Kidney epithelial cell (primary cell): ENCODE measurements around the gene DPH2. TPM values are rescaled to one million over a fixed set of nuclear protein-coding genes. Genes with fewer than 3 reads are reported as not detected.
A peak's percentile ranks its signal among the peaks of the same experiment; 100 is the strongest.

Experiments
- DNase-seq: peaks from one replicate; pipeline ENCODE4 v3.0.0-alpha.2; 2010; ENCODE audit warnings: low read depth
- H3K27me3 ChIP-seq: 2 replicates; pipeline ENCODE4 v1.6.0; 2011; ENCODE audit warnings: low read length; ENCODE audit not compliant: control insufficient read depth, insufficient read depth
- H3K36me3 ChIP-seq: 2 replicates; pipeline ENCODE4 v1.5.1; 2011; ENCODE audit warnings: low read length; ENCODE audit not compliant: control insufficient read depth, insufficient read depth
- H3K4me3 ChIP-seq: 2 replicates; pipeline ENCODE4 v1.5.1; 2011; ENCODE audit warnings: low read depth, mild to moderate bottlenecking, control low read depth, low read length
- CTCF ChIP-seq: IDR thresholded peaks from 2 replicates; pipeline ENCODE4 v1.5.1; 2011; ENCODE audit warnings: mild to moderate bottlenecking, moderate library complexity, low read length, control low read depth, inconsistent platforms; ENCODE audit not compliant: insufficient read depth, poor library complexity, severe bottlenecking
- total RNA-seq: library from RNA; depleted of rRNA; stranded (reverse); fragments of >200 nt; gene quantifications from 2 replicates; pipeline ENCODE4 v1.2.3, GENCODE V29; 2015

Gene DPH2
- total RNA-seq, 1 donor from 2014 or later = 45.8 TPM

GRCh38 chr1:43978551-43979260 lies 8.9 kb downstream of the DPH2 start, which contains the start of gene B4GALT2:
B4GALT2 (plus strand) TSS chr1:43979210; CDS start chr1:43981161, 1,951 bp downstream.
- DNase-seq = no peak
- no peak for TF ChIP-seq CTCF
- H3K27me3 ChIP-seq = no peaks in the 10 kb centered on the region
- peaks cover 4% of the 10 kb centered on the region for H3K36me3 ChIP-seq
- peak within 1 kb of the TSS; percentile 57 for H3K4me3 ChIP-seq

GRCh38 chr1:43979261-43979527 lies 9.4 kb downstream of the DPH2 start:
- no peaks in the 10 kb centered on the region for H3K27me3 ChIP-seq
- H3K4me3 ChIP-seq = peak overlapping the region; percentile 57
- DNase-seq = no peak
- peaks cover 4% of the 10 kb centered on the region for H3K36me3 ChIP-seq
- no peak for TF ChIP-seq CTCF

- TF ChIP-seq CTCF = no peak
- no peak for DNase-seq
Observed at GRCh38 chr1:43979528-43980254, 9.9 kb downstream of the DPH2 start.

GRCh38 chr1:43980255-43981134 lies 10.7 kb downstream of the DPH2 start:
- no peak for DNase-seq
- no peaks in the 10 kb centered on the region for H3K27me3 ChIP-seq
- H3K36me3 ChIP-seq = peaks cover 6% of the 10 kb centered on the region
- H3K4me3 ChIP-seq = peak overlapping the region; percentile 57
- no peak for TF ChIP-seq CTCF

More at GRCh38 chr1:43979528-43980254, 9.9 kb downstream of the DPH2 start:
- peak overlapping the region; percentile 57 for H3K4me3 ChIP-seq
- H3K27me3 ChIP-seq = no peaks in the 10 kb centered on the region
- H3K36me3 ChIP-seq = peaks cover 6% of the 10 kb centered on the region

GRCh38 chr1:43981135-43981491 lies 11.3 kb downstream of the DPH2 start:
- no peaks in the 10 kb centered on the region for H3K27me3 ChIP-seq
- DNase-seq = no peak
- TF ChIP-seq CTCF = no peak
- H3K36me3 ChIP-seq = peaks cover 6% of the 10 kb centered on the region
- no peak overlapping the region for H3K4me3 ChIP-seq
